ENCODE measurements around the gene ZNF341. TPM values are rescaled to one million over a fixed set of nuclear protein-coding genes. Genes with fewer than 3 reads are reported as not detected.

The ZNF341 gene
- total and polyA plus RNA-seq, 3 donors from 2014 or later = 5.5 to 8.7 (median 7.0) TPM

DNA sequence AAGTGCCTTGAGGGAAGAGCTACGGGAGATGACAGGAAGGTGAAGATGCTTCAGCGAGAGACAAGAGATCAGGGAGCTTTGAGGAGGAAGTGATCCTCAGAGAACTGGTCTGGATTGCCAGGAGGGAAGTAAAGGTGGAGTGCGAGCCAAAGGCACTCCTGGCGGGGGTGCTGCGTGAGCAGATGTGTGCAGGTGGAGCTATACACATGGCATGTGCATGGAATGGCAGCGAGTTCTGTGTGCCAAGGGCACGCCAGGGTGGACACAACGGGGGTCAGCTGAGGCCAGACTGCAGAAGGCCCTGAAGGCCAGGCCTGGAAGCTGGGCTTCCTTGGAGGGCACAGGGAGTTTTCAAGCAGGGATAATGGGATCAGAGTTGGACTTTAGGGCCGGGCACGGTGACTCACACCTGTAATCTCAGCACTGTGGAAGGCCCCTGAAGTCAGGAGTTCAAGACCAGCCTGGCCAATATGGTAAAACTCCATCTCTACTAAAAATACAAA, 17.9 kb upstream of the ZNF341 start:
- H3K36me3 ChIP-seq (ENCODE audit: low read depth, missing control alignments) = no peaks in the 10 kb centered on the region

DNA sequence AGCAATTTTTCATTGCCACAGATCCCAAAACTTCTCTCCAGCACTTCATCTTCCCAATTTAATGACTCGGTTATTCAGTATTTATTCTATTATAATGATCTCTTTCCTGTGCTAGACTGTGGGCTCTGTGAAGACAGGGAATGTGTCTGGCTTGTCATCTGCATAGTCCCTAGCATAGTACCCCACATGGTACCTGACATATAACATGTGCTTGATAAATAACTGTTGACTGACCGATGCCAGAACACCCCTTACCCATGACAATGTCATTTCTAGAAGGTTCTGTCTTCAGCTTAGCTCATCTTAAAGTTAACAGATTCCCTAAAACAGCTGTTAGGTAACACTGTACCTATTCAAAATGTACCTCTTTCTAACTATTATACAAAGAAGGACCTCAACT, 15.3 kb upstream of the ZNF341 start:
- Histone ChIP-seq H3K36me3 (ENCODE audit: low read depth, missing control alignments) (no peaks in the 10 kb centered on the region), H3K27me3 (no peaks in the 10 kb centered on the region), H3K4me3 (no peak overlapping the region), H3K27ac (no peak overlapping the region), H3K9me3 (no peaks in the 10 kb centered on the region), H3K4me1 (peaks cover 8% of the 10 kb centered on the region)
- DNase-seq = no peak
- intact Hi-C loops (cut with DNase I; ENCODE audit: low total_unique reads) = no loop called here
- TF ChIP-seq, protein P1, sequence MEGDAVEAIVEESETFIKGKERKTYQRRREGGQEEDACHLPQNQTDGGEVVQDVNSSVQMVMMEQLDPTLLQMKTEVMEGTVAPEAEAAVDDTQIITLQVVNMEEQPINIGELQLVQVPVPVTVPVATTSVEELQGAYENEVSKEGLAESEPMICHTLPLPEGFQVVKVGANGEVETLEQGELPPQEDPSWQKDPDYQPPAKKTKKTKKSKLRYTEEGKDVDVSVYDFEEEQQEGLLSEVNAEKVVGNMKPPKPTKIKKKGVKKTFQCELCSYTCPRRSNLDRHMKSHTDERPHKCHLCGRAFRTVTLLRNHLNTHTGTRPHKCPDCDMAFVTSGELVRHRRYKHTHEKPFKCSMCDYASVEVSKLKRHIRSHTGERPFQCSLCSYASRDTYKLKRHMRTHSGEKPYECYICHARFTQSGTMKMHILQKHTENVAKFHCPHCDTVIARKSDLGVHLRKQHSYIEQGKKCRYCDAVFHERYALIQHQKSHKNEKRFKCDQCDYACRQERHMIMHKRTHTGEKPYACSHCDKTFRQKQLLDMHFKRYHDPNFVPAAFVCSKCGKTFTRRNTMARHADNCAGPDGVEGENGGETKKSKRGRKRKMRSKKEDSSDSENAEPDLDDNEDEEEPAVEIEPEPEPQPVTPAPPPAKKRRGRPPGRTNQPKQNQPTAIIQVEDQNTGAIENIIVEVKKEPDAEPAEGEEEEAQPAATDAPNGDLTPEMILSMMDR (IDR thresholded peaks at IDR 0.05) = no peak
- TF ChIP-seq POLR2A (IDR thresholded peaks at IDR 0.05) = no peak
- WGBS, 2 donors = 88 to 100% methylated on average over 2 of the region's 2 CpGs

More for the DNA sequence above, 17.9 kb upstream of the ZNF341 start:
- WGBS, 2 donors = 88 to 95% methylated on average over 10 of the region's 10 CpGs
- H3K27me3 ChIP-seq = no peaks in the 10 kb centered on the region
- no peaks in the 10 kb centered on the region for H3K4me1 ChIP-seq
- intact Hi-C loops (cut with DNase I; ENCODE audit: low total_unique reads) = no loop called here
- H3K9me3 ChIP-seq = no peaks in the 10 kb centered on the region
- no peak overlapping the region for H3K4me3 ChIP-seq
- TF ChIP-seq POLR2A (IDR thresholded peaks at IDR 0.05) = no peak
- TF ChIP-seq, protein P1 (IDR thresholded peaks at IDR 0.05) = no peak
- H3K27ac ChIP-seq = no peak overlapping the region
- no peak for DNase-seq

DNA sequence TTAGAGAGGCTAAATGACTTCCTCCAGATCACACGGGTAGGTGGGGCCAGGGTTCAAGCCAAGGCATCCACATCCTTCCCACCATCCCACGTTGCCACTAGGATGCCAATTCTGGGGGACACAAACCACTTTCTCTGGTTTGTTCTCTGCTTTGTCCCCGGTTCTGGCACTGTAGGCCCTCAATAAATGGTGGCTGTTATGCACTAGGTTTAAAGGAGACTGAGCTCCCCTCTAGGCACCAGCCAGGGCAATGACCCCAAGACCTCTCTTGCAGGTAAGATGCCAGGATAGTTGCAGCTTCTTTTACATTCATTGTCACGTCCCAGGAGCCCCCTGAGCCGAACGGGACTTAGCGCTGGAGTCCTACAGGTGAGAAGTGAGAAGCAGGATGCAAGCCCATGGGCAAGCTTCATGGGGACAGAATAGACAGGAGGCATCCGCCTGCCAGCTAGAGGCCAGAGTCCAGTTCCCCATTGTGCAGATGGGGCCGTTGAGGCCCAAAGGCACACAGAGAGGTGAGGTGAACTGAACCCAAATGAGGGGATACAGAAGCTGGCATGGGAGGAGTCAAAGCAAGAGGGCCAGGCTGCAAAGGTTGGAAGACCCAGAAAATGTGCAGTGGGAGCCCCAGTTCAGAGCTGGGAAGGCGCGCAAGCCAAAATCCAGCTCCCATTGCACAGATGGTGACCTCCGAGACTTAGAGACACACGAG, 12.4 kb upstream of the ZNF341 start:
- Histone ChIP-seq H3K36me3 (ENCODE audit: low read depth, missing control alignments) (no peaks in the 10 kb centered on the region), H3K27me3 (no peaks in the 10 kb centered on the region), H3K4me1 (peaks cover 8% of the 10 kb centered on the region), H3K9me3 (no peaks in the 10 kb centered on the region), H3K27ac (peak overlapping the region in 1 of 2 donors; percentile 79), H3K4me3 (peak overlapping the region; percentile 72 to 73)
- 40 to 41% methylated on average over 12 to 13 of the region's 13 CpGs for WGBS, 2 donors
- TF ChIP-seq, protein P1 (IDR thresholded peaks at IDR 0.05) = no peak
- no peak for TF ChIP-seq POLR2A (IDR thresholded peaks at IDR 0.05)
- DNase-seq = no peak
- intact Hi-C loops (cut with DNase I; ENCODE audit: low total_unique reads) = no loop called here

DNA sequence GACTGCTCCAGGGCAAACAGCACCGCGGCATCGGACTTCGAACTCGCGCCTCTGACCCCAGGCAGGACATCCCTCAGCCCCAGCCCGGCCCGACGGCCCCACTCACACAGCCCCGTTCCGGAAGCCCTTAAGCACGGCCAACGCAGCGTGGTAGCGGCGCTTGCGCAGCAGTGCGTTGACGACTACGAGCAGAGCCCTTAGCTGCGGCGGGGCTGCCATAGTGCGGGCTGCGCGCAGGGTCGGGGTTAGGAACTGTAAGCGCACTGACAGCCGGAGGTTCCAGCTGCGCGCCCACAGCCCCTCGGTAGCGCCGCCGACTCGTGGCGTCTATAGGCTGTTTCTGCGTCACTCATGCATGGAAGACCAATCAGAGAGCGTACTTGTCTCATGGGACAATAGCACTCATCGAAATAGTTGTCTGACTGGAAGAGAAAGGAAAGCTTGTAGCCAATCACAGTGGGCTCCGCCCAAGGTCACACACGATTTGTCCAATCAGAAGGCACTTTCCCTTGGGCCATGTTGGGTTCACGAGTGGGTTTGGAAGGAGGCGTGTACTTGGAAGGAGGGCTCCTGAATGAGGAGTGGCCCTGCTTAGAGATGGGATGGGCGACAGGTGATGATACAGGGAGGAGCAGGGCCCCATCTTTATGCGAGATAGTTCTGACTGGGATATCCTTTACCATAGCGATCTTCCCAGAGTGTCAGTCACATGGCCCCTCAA, 11.6 kb upstream of the ZNF341 start, which contains the start of gene PXMP4:
Gene PXMP4 (minus strand): TSS at position 322 of the 721 bp plus-strand sequence. CDS start 103 bp downstream, at position 219.
- Histone ChIP-seq H3K27ac (peak within 1 kb of the TSS in 1 of 2 donors; percentile 79), H3K36me3 (ENCODE audit: low read depth, missing control alignments) (no peaks in the 10 kb centered on the region), H3K27me3 (no peaks in the 10 kb centered on the region), H3K4me3 (peak within 1 kb of the TSS; percentile 72 to 73), H3K4me1 (peaks cover 8% of the 10 kb centered on the region), H3K9me3 (no peaks in the 10 kb centered on the region)
- TF ChIP-seq, protein P1 (IDR thresholded peaks at IDR 0.05) = no peak
- TF ChIP-seq POLR2A (IDR thresholded peaks at IDR 0.05) = no peak
- intact Hi-C loops (cut with DNase I; ENCODE audit: low total_unique reads) = no loop called here
- 2 to 7% methylated on average over 9 to 46 of the region's 46 CpGs for WGBS, 2 donors
- DNase-seq = peak; percentile 97
